NCI-H2081 (cell line): ENCODE data around the gene TFIP11.

Source experiments
- DNase-seq, 2 experiments: peaks; one replicate each; lab custom pipeline; 2025; lab: John Stamatoyannopoulos, UW

TFIP11 gene

DNA sequence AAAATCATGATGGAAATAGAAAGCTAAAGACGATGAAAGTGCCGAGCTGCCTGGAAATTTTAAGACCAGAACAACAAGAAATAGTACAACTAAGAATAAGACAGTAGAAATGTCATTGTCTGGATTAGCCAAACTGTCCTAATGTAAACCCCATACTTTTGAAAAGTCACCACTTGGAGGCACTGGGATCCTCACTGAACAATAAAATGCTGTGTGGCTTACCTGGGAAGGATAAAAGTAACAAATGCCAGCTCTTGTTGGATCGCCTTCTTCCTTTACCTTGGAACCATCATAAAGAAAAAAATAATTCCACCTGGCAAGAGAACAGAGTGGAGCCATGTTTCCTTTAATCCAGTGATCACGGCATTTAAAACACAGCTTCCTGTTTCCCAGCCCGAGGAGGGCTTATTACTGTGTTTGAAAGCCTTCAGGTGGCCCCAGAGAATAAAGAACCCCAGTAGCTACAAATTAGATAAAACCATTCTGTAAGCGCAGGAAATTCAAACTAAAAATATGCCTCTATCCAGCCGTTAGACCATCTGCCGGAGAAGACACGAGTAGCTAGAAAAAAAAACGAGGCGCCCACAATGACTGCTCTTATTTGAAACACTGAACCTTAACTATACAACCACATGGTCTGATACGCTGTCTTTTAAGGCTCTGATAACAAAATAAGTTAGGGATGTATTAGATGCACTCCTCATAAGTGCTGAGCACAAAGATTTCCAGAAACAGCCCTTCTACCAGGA is 33.1 kb downstream of the TFIP11 start:
- peak; percentile 62 to 89 for DNase-seq

DNA sequence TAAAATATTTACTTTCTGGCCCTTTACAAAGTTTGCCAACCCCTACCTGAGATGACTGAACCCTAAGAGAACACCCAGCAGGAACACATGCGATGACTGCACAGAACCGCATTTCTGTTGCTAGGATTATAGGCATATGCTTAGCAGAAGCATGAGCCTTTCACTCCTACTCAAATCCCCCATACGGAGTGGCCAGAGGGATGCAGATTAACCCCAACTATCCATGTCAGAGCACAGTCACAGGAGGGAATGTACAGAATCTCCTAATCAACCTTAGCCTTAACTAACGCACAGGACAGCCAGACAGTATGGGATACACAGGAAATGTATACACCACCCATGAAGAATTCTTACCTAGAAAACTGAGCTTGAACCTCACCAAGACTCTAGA is 34.9 kb downstream of the TFIP11 start:
- no peak for DNase-seq

DNA sequence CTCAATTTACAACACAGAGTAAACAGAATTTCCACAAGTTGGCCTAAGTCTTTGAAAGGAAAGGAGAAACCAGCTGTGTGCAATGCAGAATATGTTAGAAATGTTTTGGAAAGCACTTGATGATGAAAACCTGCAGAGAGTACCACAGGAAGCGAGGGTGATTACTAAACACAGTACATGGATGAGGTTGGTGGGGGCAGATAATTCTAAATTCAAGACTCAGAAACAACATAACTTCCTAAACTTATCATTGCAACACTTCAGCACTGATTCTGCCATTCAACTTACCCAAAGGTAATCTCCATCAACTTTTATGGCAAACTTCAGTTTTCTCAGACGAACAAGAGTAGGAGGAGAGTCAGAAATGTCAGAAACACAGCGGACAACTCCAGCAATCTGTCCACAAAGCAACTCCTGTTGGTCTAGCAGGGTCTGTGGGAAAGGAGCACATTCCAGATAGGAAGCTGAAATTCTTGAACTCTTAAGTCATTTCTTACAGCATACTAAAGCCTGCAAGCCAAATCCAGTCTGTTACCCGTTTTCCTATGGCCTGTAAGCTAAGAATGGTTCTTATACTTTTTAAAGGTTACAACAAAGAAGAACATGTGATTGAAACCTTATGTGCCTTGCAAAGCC is 35.5 kb downstream of the TFIP11 start:
- no peak for DNase-seq

DNA sequence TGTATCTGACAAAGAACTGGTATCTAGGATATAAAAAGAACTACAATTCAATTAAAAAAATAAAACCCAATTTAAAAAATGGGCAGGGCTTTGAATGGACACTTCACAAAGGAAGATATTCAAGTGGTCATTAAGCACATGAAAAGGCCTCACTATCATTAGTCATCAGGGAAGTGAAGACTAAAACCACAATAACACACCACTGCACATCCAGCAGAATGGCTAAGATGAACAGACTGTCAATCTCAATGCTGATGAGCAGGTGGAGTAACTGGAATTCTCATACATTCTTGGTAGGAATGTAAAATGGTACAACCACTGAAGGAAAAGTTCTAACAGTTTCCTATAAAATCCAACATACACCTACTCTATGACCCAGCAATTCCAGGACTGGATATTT is 37.6 kb downstream of the TFIP11 start:
- DNase-seq: no peak

DNA sequence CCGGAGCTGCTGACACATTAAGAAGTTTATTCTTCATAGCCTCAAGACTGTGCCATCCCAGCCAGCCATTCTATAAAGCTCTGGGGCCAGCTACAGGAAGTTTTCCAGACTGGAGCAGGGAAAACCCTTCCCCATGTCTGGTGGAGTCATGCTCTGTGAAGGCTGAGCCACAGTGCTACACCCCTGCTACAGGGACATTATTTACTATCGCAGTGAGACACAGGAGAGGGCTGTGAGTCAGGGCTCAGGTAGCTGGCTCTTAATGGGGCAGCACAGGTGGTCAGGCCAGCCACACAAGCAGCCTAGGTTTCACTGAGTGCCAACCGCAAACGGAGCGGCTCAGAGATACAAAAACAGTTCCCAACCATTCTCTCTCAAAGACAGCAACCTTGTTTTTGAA is 40.8 kb downstream of the TFIP11 start:
- no peak for DNase-seq

DNA sequence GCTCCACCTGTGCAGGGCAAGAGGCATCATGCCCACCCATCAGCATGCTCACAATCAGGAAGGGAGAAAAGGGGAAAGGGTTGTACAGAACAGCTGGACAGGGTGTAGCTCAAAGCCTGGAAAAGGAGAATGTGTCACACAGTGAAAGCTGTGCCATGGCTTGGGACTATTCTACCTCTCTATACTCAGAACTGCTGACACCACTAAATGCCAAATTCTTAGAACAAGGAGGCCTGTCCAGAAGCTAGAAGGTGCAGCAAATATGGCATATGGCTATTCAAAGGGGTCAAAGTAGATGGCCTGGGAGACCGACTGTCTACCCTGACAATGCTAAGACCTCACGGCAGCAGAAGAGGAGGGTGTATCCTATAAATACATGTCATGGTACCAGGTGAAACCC is 41.5 kb downstream of the TFIP11 start:
- DNase-seq: no peak

DNA sequence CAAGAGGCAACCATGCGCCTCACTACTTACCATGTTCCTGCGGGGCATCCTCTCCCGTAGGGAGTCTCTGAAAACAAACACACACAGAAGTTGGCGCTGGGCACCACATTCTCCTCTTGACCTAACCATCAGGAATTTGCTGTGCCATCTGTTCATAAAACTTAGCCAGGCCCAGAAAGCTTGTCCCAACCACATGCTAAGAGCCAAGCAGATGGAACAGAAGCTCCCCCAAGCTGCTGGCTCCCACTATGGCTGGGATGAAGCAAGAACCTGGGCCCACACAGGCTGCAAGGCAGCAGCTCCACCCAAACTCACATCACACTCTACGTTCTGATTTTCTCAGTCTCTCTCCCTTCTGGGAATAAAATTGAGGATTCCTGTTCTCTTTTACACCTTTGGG is 46.1 kb downstream of the TFIP11 start:
- DNase-seq: no peak

DNA sequence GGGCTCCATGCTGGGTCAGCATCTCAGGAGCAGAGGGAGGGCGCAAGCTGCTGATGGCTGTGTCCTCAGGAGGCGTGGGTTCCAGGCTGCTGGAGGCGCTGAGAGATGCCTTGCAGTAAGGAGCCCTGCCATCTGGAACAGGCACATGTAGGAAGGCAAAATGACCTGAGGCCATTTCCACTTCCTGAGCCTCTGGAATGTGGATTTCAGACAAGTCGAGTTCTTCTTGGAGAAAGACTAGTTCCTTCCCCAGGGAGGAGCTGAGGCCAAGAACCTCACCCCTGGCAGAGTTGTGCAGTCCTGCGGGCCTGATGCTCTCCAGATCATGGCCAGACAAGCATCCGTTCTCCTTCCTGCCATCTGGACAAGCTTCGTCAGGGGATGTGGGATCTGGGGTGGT is 48.0 kb downstream of the TFIP11 start:
- DNase-seq: no peak

DNA sequence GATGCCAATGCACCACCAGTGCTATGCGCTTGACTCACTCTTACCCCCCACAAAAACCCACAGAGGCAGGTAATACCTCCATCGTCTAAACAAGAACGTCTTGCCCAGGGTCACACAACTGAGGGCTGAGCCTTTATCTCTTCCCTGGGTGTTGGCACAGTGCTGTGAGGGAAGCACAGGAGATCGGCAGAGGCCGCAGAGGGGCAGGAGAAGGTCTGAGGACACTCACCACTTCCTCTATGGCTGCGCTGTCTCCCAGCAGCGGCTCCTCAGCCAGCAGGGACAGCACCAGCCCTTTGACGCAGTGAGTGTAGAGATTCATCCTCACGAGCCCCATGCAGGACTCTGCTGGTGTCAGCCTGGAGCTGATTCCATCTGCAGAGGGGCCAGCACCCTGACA is 48.6 kb downstream of the TFIP11 start:
- no peak for DNase-seq

DNA sequence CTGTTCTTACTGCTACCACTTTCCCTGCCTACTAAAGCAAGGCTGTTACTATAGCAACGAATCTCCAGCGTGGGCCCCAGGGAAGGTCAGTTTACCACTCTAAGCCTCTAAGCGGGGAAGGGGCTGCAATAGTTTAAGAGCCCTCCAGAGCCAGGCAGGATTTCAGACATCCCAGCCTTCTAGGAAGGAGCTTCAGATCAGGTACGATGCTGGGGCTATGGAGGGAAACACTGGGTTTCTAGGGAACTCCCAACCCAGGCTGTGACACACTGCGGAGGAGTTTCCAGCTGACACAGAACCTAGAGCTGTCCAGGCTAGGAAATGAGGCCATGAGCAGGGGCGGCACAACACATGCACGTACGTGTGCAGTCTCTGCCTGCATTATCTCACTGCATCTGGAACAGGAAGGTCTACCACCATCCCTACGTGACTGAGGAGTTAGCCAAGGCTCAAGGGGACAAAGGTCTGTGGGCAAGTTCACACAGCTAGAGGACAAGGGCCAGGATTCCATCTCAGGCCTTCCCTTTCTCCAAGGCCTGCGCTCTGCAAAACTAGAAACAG is 49.1 kb downstream of the TFIP11 start:
- DNase-seq: no peak

DNA sequence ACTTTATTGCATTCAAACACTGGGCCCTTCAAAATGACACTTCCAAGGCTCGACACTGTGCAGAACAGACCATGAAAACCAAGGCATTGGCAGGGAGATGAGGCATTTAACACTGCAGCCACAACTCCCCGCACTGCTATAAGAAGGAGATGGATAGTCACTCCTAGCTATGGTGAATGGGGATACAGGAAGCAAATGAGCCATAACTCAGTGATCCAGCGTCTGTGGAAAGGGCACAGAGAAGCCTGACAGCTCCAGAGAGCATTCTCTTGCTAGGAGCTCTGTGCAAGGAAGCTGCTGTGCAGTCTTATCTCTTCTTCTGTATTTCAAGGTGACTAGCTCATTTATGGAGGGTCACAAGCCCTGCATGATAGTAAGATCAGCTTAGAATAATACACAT is 49.6 kb downstream of the TFIP11 start:
- no peak for DNase-seq

DNA sequence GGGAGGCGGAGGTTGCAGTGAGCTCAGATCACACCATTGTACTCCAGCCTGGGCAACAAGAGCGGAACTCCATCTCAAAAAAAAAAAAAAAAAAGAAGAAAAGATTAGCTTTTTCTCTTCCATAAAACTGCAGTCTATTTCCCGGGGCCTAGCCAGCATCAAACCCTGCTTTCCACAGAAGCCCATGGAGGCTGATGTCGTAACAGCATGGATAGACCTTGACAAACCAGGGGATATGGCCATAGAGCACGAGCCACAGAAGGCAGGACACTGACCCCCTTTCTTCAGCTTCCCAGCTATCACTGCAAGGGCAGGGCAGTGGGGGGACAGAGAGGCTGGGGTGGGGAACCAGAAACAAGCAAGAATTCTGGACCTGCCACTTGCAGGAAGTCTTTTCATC is 50.2 kb downstream of the TFIP11 start:
- no peak for DNase-seq

DNA sequence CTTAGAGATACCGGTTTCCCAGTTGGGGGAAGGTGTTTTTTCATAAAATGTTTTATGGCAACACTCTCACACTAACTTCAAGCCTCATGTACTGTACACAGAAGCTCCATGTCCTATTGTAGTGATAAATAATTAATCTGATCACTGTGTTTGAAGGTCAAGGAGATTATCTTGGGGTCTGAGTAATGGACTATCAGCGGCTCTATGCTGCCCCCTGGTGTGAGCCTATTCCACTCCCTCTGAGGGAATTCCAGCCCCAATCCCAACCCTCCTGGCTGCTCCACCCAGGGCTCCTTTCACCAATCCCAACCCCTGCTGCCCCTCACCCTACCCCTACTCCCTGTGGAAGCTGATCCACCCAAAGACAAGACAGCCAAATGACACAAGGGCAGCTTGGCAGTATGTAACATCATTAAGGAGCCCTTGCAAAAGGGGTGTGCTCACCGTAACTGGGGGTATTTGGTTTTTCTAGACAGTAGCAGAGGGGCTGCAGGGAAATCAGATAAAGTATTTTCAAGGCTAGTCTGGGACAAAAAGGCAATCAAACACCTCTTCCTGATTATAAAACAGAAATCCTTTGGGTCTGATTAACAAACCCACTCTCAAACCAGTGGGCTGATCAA is 51.0 kb downstream of the TFIP11 start:
- DNase-seq: peak; percentile 8 to 9

DNA sequence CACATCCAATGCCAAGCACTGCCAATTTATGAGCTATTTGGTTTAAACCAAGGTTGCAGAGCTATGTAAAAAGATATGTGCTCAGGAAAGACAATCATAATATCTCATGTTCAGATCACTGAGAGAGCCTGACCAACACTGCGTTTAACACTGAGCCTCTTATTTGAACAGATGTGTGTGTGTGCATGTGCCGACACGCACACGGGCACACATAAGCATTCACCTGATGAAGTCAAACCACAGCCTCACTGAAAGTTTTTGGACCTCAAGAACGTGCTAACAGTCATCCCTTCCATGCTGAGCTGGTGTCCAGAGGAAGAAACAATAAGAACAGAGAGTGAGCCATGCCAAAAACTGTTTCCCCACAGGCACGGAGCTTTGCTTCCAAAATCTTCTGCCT is 52.1 kb downstream of the TFIP11 start:
- DNase-seq: no peak

DNA sequence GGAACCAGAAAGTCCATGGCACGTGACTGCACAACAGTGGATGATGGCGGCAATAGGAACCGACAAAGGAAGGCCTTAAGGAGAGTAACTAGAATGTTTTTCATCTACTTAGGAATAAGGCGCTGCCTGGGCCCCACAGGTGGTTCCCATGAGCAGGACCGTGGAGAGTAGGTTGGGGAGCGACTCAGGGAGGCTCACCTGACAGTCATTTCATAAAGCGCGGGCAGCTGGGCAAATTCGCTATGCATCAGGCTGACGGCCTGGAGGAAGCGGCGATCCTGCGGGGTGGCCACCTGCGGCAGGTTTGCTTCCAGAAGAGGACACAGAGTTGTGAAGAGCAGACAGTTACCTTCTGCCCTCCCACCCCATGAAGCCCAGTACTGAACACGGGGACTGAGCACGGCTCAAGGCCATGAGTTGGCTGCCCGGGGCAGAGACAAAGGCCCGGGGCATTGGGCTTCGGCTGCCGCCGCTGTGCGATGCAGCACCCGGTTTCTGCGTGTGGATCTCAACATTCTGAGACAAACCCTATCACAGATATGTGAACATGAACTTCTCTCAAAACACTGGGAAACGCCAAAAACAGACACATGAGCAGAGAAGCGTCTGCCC is 54.5 kb downstream of the TFIP11 start:
- no peak for DNase-seq

DNA sequence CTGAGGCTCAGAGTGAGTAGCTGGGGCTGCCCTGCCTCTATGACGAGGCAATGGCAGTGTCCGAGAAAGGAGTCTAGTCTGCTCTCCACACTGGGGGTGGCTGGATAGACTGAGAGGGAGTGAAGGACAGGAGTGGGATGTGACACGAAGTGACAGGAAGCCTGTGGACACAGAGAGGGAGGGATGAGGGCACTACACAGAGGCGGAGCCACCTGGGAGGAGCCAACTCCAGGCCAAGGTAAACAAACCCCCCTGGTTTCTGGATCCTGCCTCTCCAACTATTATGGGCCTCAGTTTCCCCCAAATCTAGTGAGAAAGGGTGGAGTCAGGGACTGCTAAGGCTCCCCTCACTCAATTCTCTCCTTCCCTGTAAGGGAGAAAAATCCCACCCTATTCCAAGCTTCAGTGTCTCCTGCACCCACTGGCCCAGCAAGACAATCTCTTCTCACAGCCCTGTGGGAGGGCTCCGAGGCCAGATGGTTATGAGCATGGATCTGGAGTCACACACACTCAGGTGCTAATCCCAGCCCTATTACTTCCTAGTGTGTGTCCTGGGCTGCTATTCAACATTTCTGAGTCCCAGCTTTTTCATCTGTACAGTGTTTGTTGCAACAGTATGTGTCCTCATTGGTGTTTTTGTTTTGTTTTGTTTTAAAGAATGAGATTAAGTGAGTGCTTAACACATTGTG is 58.3 kb downstream of the TFIP11 start:
- no peak for DNase-seq

DNA sequence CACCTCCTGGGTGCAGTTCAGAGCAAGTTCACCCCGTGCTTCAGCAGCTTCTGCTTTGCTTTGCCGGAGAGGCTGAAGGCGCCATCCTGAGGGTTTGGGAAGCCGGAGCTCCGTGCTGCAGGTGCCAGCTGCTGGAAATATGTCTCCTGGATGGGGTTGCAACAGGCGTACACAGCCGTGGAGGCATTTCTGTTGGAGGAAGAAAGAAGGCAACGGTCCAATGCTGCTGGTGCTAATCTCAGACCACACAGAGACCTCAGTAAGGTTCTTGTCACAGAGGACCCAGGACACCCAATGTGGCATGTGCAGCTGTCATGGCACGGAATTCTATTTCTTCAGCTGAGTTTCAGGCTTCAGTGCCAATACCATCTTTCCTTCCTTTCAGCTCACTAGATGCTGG is 59.1 kb downstream of the TFIP11 start:
- no peak for DNase-seq

DNA sequence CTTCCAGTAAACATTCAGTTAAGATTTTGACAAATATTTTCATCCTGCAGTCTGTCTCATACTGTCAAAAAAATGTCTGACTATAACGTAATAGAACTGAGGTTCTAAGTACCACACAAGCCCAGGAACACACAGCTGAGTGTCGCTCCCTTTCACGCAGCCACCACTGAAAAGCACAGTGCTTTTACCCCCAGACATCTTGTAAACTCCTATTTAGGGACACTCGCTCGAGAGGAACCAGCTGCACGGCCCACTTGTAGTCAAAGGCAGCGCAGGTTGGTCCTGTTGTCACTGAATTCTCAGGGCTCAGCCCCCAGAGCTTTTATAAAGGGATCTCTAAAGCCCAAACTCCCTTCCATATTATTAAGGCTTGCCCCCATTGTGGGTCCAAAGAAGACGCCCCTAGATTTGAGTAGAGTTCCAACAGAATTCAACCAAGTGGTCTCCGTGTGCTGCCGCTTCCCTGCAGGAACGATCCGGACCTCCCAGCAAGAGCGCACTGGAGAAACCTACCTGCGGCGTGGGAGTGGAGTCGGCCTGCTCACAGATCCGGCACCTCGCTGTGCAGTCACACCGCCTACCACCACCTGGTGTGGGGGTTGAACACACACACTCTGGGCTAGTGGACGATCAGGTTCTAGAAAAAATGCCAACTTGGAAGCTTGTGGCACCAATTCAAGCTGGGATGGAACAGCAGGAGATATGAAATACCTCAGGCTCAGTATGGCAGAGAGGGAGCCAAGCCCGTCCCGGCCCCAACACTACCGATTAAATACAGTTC is 59.8 kb downstream of the TFIP11 start:
- DNase-seq: no peak

DNA sequence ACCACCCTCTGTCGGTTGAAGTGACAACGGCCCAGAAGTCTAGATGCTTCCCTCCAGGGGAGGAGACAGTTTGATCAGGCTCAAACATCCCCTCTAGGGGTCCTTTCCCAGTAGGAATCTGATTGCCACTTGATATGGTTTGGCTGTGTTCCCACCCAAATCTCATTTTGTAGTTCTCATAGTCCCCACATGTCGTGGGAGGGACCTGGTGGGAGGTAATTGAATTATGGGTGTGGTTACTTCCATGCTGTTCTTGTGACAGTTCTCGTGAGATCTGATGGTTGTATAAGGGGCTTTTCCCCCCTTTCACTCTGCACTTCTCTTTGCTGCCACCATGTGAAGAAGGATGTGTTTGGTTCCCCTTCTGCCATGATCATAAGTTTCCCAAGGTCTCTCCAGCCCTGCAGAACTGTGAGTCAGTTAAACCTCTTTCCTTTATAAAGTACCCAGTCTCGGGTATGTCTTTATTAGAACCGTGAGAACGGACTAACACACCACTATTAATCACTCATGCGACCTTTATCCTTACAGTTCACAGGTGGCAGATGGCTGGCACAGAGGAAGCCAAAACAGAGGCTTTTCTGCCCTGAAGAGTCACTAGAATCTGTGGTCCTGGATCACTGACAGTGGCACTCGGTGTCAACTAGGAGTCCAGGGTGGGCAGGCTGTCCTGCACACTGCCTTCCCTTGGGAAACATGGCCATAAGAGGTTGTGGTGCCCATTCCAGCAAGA is 61.7 kb downstream of the TFIP11 start:
- DNase-seq: no peak

DNA sequence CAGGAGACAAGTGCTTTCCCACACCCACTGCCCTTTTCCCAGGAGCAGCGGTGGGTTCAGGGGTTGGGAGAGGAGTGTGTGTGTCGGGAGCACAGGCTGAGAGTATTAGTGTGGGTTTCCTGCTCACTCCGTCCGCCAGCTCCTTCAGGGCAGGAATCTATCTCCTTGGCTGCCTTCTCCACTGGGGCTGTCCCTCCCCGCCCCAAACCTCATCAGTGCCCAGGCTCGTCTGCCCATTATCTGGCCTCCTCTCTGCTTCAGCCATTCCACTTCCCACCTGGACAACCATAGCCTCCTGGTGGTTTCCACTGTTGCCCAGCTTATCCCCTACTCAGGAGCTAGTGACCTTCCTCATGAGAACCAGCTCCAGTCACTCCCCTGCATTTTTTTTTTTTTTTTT is 63.3 kb downstream of the TFIP11 start:
- DNase-seq: no peak

DNA sequence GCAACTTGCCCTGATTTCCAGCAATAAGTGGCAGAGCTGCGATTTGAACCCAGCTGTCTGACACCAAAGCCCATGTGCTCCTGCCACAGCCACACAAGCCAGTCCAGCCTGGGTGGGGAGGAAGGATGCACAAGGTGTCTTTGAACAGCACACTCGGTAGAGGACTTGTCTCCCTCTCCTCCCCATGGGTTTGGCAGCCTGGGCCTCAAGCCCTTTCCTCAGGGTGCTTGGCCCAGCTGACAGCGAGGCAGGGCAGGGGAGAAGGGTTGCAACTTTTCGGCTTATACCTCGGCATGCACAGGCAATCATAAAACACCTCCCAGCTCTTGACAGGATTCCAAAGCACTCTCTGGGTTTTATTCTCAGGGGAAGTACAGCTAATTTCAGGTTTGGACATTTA is 63.9 kb downstream of the TFIP11 start:
- no peak for DNase-seq
